GM18868 (cell line): Measurements from ENCODE around the gene RGS9BP.
"Not testable (repeated sequence)": the region's sequence is repeated elsewhere in the genome, so short reads cannot be mapped to it uniquely, and the experiment has no call there.

ENCODE experiments used
- ATAC-seq: cut with Tn5 transposase; IDR thresholded peaks from one replicate; pipeline ENCODE4 v1.9.1; 2021; ENCODE audit warnings: mild to moderate bottlenecking, moderate library complexity; ENCODE audit not compliant: unreplicated experiment

RGS9BP gene

DNA sequence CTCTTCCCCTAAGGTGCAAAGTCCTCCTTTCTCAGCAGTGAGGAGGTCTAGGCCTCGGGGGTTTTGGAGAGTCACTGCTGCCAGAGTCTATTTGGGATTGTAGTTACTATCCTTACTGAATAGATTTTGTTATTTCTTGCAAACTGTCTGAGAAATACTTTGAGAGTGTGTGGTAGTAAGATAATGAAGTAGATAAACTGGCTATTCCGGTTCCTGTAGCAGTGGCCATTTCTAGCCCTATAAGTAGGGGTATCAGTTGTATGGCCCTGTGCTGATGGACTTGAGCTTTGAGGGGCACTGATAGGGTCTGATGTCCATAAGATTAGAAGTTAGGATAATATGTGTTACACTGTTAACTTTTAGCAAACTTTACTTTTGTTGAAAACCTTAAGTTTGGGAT is 18.7 kb downstream of the RGS9BP start:
- ATAC-seq, result not testable (repeated sequence)

DNA sequence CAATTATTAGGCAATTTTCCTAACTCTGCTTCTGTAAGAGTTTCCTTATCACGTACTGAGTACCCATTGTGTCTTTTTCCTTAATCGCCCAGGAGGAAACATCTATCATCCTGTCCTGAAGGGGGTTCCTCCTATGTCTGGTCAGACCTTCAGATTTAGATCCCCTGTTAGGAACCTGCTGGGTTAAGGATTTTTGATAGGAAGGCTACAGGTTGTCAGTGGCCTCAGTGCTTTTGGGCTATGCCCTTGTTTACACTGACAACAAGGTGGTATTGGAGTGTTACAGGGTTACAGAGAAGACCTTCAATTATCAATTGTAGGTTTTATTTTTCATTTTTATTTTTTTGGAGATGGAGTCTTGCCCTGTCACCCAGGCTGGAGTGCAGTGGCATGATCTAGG is 19.2 kb downstream of the RGS9BP start:
- not testable (repeated sequence) for ATAC-seq

DNA sequence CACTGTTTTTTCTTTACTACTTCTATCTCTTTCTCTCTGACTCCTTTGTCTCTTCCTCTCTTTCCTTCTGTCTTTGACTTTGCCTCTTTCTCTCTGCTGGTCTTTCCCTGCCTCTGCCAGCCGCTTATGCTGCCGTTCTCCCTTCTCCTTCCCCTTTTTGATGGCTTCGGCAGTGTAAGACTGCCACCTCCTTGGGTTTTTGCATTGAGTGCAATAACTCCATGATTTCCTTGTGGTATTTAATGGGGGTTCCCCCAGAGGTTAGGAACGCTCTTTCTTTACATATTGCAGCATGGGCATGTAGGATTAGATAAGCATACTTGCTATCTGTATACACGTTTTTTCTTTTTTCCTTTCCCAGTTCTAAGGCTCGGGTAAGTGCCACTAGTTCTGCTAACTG is 19.9 kb downstream of the RGS9BP start:
- not testable (repeated sequence) for ATAC-seq

DNA sequence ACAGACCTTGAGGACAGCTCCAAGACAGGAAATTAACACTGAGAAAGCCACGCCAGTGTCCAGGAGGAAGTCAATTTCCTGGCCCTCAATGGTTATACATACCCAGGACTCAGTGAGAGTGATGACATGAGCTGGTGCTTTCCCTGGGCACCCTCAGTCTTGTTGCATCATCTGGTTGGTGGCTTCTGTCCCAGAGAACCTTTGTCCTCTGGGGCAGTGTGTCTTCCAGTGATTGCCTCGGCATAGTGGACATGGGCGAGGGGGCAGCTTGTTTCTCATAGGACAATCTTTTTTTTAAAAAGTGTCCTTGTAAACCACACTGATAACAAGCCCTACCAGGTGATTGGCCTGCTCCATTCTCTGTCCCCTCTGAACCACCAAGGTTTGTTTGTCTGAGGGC is 21.1 kb downstream of the RGS9BP start:
- not testable (repeated sequence) for ATAC-seq

DNA sequence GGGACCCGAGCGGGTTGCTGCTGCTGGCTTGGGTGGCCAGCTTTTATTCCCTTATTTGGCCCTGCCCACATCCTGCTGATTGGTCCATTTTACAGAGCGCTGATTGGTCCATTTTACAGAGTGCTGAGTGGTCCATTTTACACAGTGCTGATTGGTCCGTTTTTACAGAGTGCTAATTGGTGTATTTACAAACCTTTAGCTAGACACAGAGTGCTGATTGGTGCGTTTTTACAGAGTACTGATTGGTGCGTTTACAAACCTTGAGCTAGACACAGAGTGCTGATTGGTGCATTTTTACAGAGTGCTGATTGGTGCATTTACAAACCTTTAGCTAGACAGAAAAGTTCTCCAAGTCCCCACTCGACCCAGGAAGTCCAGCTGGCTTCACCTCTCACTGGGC is 24.5 kb downstream of the RGS9BP start:
- not testable (repeated sequence) for ATAC-seq

DNA sequence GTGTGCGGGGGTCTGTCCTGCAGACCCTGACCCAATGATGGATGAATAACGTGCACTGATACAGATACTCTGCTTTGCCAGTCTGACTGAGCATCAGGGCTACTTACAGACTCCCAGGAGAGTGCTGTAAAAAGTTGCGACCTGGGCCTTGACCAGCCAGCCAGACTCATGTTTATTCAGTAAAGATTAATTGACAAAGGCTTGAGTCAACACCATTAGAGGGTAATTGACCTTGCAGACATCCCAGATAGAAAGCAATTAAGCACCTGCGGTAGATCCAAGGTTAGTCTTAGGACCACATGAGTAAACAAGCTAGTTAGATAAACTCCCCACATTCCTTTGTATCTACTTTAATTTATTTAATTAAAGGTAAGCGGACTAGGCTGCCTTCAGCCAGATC is 26.4 kb downstream of the RGS9BP start:
- no peak for ATAC-seq

DNA sequence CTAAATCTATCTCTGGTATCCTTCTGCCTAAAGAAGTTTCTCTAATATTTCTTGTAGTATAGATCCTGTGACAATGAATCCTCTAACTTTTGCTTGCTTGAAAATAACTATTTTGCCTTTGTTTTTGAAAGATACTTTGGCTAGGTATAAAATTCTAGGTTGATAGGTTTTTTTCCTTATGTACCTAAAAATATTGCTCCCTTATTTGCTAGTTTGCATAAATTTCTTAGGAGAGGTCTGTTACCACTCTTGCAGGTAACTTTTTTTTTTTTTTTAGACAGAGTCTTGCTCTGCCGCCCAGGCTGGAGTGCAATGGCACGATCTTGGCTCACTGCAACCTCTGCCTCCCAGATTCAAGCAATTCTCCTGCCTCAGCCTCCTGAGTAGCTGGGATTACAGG is 28.4 kb downstream of the RGS9BP start:
- ATAC-seq, result not testable (repeated sequence)

DNA sequence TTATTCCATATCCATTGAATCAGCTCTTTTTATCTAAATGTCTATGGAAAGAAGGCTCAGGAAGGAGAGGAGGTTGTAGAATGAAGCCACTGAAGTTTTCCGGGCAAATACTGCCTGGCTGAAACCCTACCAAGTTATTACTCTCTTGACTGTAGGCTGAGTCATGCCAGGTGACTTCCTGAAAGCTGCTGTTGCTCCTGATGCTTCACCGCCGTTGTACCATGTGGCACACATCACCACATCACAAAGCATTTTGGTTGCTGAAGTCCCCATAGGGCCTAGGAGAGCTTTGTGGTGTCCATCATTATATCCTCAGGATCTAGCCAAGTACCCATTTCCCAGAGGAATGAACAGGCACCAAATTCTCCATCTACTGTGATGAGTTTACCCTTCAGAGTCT is 32.8 kb downstream of the RGS9BP start:
- no peak for ATAC-seq

DNA sequence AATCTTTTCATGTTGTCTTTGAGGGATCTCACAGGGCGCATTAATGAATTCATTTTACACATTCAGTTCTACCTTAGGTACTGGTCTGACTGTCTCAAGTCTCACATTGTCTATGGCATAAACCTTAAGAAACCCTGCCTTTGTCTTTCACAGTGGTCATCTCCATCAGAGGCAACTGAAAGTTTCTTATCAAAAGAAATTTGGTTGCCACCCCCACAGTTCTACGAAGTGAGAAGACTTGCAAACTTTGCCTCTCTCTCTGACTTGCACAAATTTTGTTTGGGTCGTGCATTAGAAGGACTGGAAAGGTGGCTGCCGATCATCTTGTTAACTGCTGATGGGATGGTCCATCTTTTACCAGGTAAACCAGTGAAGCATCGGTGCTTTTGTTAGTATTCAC is 33.4 kb downstream of the RGS9BP start:
- ATAC-seq, result no peak

DNA sequence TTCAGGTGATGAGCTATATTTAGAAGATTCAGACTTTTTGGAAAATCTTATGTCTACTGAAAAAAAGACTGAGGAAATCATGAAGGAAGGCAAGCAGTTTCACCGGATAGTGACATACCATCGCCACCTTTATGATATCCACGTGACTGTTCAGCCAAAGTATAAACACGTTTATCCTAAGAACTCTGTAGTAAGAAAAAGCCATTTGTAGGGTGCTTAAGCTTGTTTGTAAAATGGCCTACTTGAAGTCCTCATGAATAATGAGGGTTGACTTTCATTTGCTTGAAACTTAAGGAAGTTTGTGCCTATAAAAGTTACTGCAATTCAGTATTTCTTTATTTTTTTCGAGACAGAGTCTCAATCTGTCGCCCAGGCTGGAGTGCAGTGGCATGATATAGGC is 36.1 kb downstream of the RGS9BP start:
- ATAC-seq, result no peak

DNA sequence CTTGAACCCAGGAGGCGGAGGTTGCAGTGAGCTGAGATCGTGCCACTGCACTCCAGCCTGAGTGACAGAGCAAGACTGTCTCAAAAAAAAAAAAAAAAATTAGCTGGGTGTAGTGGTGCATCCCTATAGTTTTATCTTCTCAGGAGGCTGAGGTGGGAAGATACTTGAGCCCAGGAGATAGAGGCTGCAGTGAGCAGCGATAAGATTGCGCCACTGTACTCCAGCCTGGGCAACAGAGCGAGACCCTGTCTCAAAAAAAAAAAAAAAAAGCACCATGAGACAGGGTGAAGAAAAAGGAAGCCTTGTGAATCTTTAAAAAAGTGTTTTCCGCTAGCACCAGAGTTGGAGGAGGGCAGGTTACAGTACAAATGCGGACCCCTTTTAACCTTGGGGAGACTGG is 40.6 kb downstream of the RGS9BP start:
- ATAC-seq, result not testable (repeated sequence)

DNA sequence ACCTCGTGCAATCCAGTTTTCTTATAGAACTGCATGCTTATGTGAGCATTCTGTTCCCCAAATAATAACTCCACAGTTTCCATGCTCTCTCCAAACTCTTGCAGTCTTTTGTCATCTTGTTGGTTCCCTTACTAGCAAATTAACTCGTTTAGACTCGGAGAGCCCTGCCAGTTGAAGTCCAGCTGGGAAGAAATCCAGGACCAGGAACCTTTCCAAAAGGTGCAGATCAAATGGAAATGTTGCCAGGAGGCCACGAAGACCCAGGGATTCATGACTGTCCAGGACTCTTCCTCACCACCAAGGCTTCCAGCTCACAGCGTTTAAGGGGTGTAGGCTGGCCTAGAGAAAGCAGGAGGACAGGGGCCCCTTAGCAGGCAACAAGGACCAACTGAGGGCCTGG is 41.8 kb downstream of the RGS9BP start:
- ATAC-seq, result no peak

DNA sequence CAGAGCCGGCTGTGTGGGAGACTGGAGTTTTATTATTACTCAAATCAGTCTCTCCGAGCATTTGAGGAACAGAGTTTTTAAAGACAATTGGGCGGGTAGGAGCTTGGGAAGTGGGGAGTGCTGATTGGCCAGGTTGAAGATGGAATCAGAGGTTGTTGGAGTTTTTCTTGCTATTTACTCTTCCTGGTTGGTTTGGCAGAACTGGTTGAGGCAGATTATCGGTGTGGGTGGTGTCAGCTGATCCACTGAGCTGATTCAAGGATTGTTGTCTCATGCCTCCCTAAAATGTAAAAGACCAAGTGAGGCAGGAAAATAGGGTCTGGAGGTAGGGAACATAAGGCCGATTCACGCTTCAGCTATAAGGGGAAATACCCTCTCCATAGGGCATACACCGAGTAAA is 42.6 kb downstream of the RGS9BP start:
- no peak for ATAC-seq

DNA sequence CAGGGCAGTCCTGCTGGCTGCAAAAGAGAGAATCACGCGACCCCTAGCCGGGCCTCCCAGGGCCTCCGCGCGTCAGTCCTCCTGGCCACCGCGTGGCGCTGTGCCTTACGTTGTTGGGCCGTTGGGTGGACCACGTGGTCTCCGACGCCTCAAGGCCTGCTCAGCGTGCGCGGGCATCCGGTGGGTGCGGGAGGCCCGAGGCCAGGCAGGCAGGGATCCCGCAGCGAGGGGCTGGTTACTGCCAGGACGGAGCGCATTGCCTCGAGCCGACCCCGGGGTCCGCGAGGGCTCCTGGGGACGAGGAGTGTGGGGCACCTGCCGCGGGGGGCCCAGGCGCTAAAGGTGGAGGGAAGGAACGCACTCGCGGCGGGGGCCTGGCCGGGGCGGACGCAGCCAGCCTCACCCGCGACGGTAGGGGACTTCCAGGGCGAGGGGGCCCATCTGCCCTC is 44.0 kb downstream of the RGS9BP start, which contains the start of gene TDRD12:
Gene TDRD12, plus strand, starts transcription at position 157 of the 449 bp plus-strand sequence. CDS start 306 bp downstream, outside the sequence.
- no peak for ATAC-seq

DNA sequence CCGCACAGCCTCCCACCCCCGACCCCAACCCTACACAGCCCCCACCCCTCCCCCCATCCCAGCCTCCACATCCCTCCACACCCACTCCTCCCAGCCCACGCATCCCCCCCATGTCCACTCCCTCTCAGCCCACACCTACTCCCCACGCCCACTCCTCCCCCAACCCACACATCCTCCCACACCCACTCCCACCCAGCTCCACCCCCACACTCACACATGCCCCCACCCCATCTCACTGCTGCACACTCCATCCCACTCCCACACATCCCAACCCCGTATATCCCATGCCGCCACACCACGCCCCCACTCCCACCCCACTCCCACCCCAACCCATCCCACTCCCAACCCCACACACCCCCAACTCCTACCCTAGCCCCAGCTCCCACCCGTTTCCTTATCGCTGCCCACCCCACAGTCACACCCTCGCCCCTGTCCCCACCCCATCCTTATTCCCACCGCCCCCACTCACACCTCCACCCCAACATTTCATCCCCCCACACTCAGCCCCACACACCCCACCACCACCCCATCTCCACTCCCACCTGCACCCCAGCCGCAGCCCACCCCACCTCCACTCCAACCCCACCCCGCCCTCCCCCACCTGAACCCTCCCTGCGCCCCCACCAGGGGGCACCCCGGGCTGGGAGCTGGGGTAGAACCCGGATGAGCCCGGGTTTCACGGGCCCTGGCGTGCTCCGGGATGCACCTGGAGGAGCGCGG is 44.7 kb downstream of the RGS9BP start:
- no peak for ATAC-seq

DNA sequence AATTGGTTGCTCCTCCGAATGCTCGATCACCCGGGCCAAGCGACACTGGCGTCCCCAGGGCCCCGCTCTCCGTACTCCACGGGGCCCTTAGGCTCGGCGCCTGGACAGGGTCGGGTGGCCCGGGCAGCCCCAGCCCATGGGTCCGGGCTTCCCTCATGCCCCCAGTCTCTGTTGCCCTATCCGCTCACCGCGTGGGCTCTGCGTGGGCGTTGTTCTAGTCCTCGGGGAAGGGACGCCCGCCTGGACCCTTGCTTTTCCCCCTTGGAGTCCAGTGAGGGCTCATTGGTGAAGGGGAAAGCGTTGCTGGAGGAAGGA is 45.2 kb downstream of the RGS9BP start:
- no peak for ATAC-seq
